GM18526 (cell line): ENCODE data around the gene DRC7.

Source experiments
- POLR2A ChIP-seq: IDR thresholded peaks from 3 replicates; pipeline ENCODE4 v1.6.1; 2011; ENCODE audit not compliant: insufficient read length; ENCODE audit errors: extremely low read depth

Gene DRC7

GRCh38 chr16:57728336-57729181, 34.0 kb downstream of the DRC7 start:
- no peak for TF ChIP-seq POLR2A

GRCh38 chr16:57729182-57729484, 34.5 kb downstream of the DRC7 start:
- TF ChIP-seq POLR2A = no peak

GRCh38 chr16:57730771-57731730, 36.4 kb downstream of the DRC7 start:
- no peak for TF ChIP-seq POLR2A

GRCh38 chr16:57732037-57732436, 37.4 kb downstream of the DRC7 start:
- no peak for TF ChIP-seq POLR2A

GRCh38 chr16:57732714-57733113, 38.1 kb downstream of the DRC7 start:
- no peak for TF ChIP-seq POLR2A

GRCh38 chr16:57734308-57734924, 39.8 kb downstream of the DRC7 start:
- no peak for TF ChIP-seq POLR2A

GRCh38 chr16:57734925-57735754, 40.5 kb downstream of the DRC7 start:
- peak; percentile 63 for TF ChIP-seq POLR2A

GRCh38 chr16:57735755-57736418, 41.3 kb downstream of the DRC7 start, which contains the start of gene KATNB1:
Gene KATNB1, plus strand, starts transcription at chr16:57735770. Its CDS starts 1,474 bp downstream, at chr16:57737244.
- no peak for TF ChIP-seq POLR2A

GRCh38 chr16:57736419-57737351, 42.1 kb downstream of the DRC7 start:
- TF ChIP-seq POLR2A = no peak

GRCh38 chr16:57738844-57739243, 44.2 kb downstream of the DRC7 start:
- TF ChIP-seq POLR2A = no peak

- TF ChIP-seq POLR2A = no peak
Observed at GRCh38 chr16:57739756-57740422, 45.3 kb downstream of the DRC7 start.

- TF ChIP-seq POLR2A = no peak
Observed at GRCh38 chr16:57740423-57741071, 45.9 kb downstream of the DRC7 start.
